H1 (cell line): ENCODE results near the gene CPED1.

ENCODE experiments used
- CTCF ChIP-seq, 3 experiments: IDR thresholded peaks; 1 replicate in 2 of 3; 2 replicates in 1 of 3; pipeline versions ENCODE4 v1.5.1 to v1.6.1; 2011; ENCODE audit warnings: low read length in 3 of 3, mild to moderate bottlenecking in 3 of 3, inconsistent platforms in 2 of 3, low read depth in 1 of 3, moderate library complexity in 1 of 3; ENCODE audit not compliant: insufficient read depth in 1 of 3; ENCODE audit errors: control extremely low read depth in 1 of 3
- EZH2 ChIP-seq: fragments of 200-600 bp; sonication (generic); IDR thresholded peaks from 2 replicates; pipeline ENCODE4 v1.7.1; 2012; ENCODE audit warnings: low read depth, mild to moderate bottlenecking, moderate library complexity, low read length, inconsistent platforms; ENCODE audit not compliant: severe bottlenecking

GRCh38 chr7:120986650-120987049, 1.9 kb upstream of the CPED1 start:
- no peak for TF ChIP-seq EZH2
- no peak for TF ChIP-seq CTCF (IDR thresholded peaks at IDR 0.05; ENCODE audit: control extremely low read depth in 1 of 3, insufficient read depth in 1 of 3, low read depth in 1 of 3, low read length in 3 of 3)
